ENCODE measurements around the gene POGLUT3.

DNA sequence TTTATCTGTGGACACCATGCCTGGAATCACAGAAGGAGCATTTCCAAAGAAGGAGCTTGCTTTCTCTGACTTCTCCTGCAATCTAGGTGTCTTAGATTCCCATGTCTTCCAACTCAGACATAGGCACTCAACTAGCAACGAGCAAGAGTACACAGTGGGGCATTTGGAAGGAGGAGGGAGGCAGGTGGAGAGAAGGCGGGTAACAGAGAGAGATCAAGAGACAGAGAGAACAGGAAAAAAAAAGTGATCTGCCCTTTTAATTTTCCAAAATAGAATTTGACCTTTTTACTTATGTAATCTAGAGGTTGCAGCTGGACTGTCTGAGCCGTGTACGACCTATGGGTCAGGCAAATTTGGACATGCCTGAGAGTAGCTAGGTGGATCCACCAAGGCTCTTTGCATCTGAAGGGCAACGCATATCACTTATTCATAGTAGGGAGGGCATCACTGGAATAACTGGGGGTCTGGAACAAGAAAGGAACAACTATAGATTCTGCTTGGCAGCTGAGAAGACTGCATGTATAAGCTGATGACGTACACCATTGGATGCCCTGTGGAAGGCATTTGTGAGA is 37.3 kb upstream of the POGLUT3 start:
- no peak for TF ChIP-seq CTCF (IDR thresholded peaks at IDR 0.05)
- TF ChIP-seq EP300 (IDR thresholded peaks at IDR 0.05), result no peak

Measured in tibial nerve (tissue), 4 donors.